Transverse colon (tissue), 4 donors: ENCODE measurements around the gene MAGOHB.

Source experiments
- CTCF ChIP-seq, 5 experiments: fragments of 200-600 bp in 3 of 5; fragments of 450-650 bp in 2 of 5; sonication (generic) in 3 of 5; IDR thresholded peaks; 1 replicate in 2 of 5; 2 replicates in 3 of 5; pipeline ENCODE4 v1.5.1; 2016 to 2017; ENCODE audit warnings: antibody characterized with exemption in 5 of 5, inconsistent platforms in 3 of 5, mild to moderate bottlenecking in 2 of 5, moderate library complexity in 1 of 5
- POLR2AphosphoS5 ChIP-seq, 3 donors: sonication (generic); formaldehyde crosslinking; IDR thresholded peaks; one replicate each; pipeline ENCODE4 v1.6.1; 2016; ENCODE audit warnings: antibody characterized with exemption in 3 of 3

GRCh38 chr12:10654003-10654402, 40.6 kb upstream of the MAGOHB start:
- TF ChIP-seq CTCF (IDR thresholded peaks at IDR 0.05) = no peak
- TF ChIP-seq POLR2AphosphoS5 (IDR thresholded peaks at IDR 0.05) = no peak
